KOPT-K1 (cell line): ENCODE data around the gene SIRT7.

Experiments used
- H3K27ac ChIP-seq: fragments of 200-600 bp; sonication (generic); 2 replicates; pipeline ENCODE4 v1.5.1; 2016; ENCODE audit warnings: antibody characterized with exemption, mild to moderate bottlenecking, low read depth, low read length; ENCODE audit not compliant: poor library complexity, severe bottlenecking
- H3K36me3 ChIP-seq: fragments of 200-600 bp; sonication (generic); 2 replicates; pipeline ENCODE4 v1.5.1; 2017; ENCODE audit warnings: antibody characterized with exemption, mild to moderate bottlenecking, low read length, moderate library complexity; ENCODE audit not compliant: insufficient read depth
- H3K9me3 ChIP-seq: fragments of 200-600 bp; sonication (generic); 2 replicates; pipeline ENCODE4 v1.5.1; 2017; ENCODE audit warnings: antibody characterized with exemption, low read length, mild to moderate bottlenecking; ENCODE audit not compliant: insufficient read depth, poor library complexity, severe bottlenecking

Gene SIRT7

DNA sequence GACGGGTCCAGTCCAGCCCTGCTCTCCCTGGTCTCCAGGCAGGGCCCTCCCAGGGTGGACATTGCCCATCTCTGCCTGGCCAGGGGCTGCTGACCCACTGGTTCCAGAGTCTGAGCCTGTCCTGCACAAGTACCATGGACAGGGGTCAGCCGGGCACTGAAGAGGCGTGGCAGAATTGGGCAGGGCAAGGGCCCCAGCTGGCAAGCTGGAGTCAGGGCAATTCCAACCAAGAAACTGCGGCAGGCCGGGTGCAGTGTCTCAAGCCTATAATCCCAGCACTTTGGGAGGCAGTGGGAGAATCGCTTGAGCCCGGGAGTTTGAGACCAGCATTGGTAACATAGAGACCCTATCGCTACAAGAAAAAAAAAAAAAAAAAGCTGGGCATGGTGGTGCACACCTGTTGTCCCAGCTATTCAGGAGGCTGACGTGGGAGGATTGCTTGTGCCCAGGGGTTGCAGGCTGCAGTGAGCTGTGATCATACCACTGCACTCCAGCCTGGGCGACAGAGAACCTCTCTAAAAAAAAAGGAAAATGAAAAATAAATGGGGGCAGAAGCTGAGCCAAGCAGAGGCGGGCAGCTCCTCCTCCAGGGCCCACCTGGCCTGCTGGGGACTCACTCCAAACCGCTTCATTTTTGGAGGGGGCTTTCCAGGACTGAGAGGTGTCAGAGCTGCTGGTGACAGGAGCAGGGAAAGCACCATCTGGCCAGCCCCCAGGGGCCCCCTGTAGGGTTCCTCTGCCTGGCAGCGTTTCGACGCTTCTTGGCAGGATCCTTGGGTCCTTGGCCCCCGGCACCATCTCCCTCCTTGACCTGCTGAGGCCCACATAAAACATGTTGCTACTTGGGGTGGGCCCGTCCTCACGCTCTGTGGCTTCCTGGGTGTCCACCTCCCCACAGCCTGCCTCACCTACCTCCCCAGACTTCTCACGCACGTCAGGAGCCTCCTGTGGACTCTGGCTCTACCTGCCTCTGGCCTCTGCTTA is 12.5 kb upstream of the SIRT7 start:
- Histone ChIP-seq H3K9me3 (no peaks in the 10 kb centered on the region), H3K36me3 (no peaks in the 10 kb centered on the region), H3K27ac (no peak overlapping the region)

DNA sequence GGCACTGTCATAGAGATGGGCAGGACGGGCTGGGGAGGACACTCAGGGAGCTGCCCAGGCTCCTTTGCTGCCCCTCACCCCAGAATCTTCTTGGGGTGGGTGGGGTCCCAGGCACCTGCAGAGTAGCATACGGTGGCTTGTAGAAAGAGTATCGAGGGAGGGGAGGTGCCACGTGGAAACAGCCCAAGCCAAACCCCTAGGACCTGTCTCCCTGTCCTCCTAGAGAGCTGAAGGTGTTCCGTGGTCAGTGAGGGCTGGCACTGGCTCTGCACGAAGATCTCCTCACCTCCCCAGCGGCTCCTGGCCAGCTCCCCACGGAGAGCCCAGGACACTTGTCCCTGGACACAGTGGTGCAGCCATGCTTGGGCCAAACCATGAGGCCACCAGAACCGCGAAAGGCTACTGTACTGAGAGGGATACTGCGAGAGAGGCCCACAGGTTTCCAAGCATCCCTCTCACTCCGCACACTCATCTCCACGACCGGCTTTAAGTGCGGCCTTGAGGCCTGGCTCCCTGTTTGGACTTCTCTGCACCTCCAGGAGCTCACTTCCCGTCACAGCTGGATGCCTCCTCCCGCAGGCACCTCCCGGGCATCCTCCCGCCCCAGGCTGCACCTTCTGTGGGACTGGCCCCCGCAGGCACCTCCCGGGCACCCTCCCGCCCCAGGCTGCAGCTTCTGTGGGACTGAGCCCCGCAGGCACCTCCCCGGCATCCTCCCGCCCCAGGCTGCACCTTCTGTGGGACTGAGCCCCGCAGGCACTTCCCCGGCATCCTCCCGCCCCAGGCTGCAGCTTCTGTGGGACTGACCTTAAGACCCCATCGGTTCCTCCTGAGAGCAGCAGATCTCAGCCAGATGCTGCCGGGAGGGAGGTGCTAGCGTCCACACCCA is 11.5 kb upstream of the SIRT7 start:
- Histone ChIP-seq H3K27ac (no peak overlapping the region), H3K36me3 (no peaks in the 10 kb centered on the region), H3K9me3 (no peaks in the 10 kb centered on the region)

DNA sequence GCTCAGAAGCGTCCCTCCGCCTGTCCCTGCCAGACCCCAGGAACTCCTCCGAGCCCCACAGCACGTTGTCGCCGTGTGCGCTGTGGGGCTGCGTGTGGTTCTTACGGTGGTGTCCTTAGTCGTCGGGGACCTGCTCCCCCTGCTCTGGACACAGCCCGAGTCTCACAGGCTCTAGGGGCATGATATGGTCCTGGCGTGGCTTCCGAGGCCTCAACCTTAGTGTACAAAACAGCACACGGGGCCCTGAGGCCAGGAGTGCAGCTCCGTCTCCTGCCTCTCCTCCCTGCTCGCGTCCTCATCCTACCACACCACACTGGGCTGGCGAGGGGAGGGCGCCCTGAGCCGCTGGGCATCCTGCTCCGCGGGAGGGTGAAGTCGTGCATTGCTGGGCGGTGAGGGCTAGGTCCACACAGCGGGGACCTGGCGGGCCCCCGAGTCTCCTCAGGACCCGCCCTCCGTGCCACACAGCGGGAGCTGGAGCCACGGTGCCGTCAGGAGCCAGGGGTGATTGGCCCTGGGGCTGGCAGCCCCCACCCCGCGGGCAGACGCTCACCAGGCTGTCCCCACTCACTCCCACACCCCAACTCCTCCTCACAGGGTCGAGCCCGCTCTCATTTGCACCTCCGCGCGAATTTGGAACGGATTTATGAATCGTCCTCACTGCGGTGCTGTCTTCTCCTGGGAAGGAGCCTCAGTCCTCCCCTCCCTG is 10.7 kb upstream of the SIRT7 start:
- Histone ChIP-seq H3K27ac (no peak overlapping the region), H3K9me3 (no peaks in the 10 kb centered on the region), H3K36me3 (no peaks in the 10 kb centered on the region)

DNA sequence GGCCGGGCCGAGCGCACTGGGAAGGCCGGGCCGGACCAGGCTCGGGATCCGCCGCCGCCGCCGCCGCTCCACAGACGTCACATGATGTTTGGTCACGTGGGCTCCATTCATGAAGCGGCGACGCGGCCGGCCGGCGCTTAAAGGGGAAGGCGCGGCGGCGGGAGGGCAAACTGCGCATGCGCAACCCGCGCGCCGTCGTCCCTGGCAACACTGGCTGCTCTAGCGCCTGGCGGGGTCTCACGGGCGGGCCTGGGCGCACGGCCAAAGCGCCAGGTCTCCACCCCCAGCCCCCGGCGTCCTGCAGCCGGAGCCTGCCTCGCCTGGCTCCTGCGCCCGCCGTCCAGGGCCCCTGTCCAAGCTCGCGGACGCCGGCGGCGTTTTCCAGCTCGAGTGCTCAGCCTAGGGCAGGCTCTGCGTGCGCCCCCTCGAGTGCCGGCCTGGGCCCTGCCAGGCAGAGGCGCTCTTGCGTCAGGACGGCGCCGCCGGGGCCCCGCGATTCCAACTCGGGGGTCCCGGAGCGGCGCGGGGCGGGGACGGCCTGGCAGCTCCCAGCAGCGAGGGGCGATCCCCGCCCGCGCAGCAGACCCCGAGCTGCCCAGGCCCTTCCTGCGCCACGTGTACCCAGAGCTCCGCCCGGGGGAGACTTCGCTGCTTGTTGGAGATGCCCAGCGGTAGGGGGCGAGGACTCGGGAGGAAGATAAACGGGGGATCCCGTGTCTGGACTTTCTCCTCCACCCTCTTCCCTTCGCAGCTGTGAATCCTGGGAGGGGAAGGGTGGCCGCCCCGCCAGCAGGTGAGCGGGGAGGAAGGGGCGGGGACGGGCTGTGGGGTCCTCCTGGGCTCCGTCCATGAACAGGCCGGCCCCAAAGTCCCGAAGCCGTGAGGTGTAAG is 9.9 kb upstream of the SIRT7 start, which contains the start of gene MAFG:
TSS of gene MAFG (minus strand) at position 83 of the 891 bp plus-strand sequence. CDS start 4,550 bp downstream, outside the sequence.
- Histone ChIP-seq H3K9me3 (no peaks in the 10 kb centered on the region), H3K36me3 (peaks cover 2% of the 10 kb centered on the region; the same call in 1 of the 2 replicates), H3K27ac (peak within 1 kb of the TSS; percentile 55)

DNA sequence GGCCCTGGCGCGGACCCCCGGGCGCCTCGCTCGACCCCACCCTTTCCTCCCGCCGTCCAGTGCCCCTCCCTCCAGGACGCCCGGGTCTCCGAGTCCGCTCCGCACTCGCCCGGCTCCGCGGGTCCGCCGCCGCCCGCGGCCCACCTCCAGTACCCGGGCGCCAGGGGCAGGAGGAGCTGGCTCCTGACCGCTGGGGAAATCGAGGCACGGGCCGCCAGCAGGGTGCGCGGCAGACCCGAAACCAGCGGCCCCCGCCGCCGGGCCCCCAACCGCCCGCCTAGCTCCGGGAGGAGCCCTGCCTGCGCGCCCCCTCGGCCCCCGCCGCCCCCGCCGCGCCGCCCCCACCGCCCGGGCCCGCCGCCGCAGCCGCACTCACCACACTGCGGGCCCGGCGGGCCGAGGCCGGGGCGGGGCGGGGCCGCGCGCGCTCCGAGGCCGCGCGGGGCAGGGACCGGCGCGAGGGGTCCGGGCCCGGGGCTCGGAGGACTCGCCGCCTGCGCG is 9.2 kb upstream of the SIRT7 start:
- peak overlapping the region; percentile 55 for H3K27ac ChIP-seq
- H3K36me3 ChIP-seq = peaks cover 8% of the 10 kb centered on the region; the same call in 1 of the 2 replicates
- no peaks in the 10 kb centered on the region for H3K9me3 ChIP-seq

DNA sequence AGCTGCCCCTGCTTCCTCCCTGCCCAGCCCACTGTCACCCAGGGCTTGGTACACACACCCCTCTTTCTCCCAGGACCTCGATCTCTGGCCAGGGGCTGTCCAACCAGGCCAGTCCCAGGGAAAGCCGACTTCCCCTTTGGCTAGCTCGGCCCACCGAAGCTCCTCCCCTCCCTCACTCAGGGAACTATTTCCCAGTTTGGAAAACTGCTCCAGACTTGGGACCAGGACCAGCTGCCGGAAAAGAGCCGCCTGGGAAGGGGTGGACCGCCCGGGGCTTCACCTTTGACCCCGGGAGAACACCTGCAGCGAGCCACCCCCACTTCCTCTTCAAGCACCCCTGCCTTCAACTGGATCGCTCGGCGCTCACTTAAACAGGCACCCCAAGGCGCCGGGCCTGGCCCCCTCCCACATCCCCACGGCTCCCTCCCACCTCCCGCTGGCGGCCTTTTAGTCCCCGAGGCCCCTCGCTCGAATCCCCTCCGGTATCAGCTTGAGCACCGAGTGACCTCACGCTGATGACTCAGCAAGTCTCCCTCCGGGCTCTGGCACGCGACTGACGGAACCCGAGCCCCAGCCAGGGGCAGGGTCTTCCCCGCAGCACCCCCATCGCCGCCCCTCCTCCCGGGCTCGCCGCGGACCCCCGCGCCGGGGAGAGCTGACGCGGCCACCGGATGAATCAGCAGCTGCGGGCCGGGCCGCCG is 8.6 kb upstream of the SIRT7 start:
- Histone ChIP-seq H3K36me3 (peaks cover 12% of the 10 kb centered on the region; the same call in 1 of the 2 replicates), H3K27ac (peak overlapping the region; percentile 55), H3K9me3 (no peaks in the 10 kb centered on the region)

DNA sequence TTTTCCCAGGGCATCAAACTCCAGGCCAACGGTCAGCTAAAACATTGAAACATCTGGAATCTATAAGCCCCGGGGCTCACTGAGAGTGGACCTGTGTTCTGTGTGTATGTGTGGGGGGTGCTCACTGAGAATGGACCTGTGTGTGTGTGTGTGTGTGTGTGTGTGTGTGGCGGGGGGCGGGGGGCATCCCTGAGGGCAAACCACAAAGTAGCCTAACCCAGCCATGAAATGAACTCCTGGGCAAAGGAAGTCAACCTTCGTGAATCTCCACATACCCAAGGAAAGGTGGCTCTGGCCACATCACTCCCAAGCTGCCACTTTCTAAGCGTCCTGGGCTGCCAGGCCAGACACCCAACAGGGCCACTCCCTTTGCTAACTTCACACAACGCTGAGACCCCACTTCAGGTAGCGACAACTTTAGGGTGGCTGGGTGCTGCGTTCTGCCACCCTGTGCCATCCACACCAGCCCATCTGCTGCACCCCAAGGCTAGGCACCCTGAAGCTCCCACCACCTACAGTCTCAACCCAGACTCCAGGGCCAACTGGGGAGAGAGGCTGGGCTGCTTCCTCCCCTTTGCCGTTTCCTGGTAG is 8.0 kb upstream of the SIRT7 start:
- peak overlapping the region; percentile 55 for H3K27ac ChIP-seq

DNA sequence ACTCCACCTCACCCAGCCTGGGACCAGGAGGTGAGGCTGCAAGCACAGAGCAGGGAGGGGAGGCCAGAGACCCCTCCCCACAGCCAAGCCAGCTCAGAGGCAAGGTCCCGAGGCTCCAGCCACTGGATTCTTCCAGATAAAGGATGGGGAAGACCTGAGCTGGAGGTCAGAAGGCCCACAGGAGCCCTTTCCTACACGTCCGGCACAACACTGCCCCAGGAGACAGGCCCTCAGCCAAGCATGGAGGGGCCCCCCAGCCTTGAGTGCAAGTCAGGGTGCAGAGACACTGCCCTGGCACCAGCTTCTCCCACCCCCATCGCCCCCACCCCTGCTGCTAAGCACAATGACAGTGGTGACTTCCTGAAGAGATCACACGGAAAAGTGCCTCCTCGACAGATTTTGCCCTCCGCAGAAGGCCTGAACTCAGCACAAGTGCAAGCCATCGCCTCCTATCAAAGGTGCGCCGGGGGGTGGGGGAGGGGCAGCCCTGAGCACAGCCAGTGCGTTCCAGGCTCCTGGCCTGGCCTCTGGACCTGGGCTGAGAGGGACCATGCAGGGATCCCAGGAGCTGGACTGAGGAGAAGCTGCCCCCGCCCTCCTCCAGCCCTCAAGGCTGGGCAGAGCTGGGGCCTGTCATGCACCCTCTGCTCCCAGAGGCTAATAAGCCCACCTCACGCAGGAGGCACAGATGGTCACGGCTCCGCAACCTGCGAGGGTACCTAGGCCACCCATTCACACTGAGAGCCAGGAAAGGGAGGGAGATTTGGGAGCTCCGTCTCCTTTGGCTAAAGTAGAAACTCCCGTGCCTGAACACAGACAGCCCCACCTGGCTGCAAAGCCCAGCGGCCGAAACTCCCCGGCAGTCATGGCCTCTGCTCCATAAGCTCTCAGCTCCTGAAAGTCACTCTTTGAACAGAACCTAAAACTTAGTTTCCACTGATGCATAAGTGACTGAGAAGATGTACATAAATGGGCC is 6.9 kb upstream of the SIRT7 start:
- Histone ChIP-seq H3K36me3 (peaks cover 22% of the 10 kb centered on the region; the same call in 1 of the 2 replicates), H3K27ac (no peak overlapping the region), H3K9me3 (no peaks in the 10 kb centered on the region)

More for the DNA sequence above, 8.0 kb upstream of the SIRT7 start:
- peaks cover 15% of the 10 kb centered on the region; the same call in 1 of the 2 replicates for H3K36me3 ChIP-seq
- H3K9me3 ChIP-seq = no peaks in the 10 kb centered on the region

DNA sequence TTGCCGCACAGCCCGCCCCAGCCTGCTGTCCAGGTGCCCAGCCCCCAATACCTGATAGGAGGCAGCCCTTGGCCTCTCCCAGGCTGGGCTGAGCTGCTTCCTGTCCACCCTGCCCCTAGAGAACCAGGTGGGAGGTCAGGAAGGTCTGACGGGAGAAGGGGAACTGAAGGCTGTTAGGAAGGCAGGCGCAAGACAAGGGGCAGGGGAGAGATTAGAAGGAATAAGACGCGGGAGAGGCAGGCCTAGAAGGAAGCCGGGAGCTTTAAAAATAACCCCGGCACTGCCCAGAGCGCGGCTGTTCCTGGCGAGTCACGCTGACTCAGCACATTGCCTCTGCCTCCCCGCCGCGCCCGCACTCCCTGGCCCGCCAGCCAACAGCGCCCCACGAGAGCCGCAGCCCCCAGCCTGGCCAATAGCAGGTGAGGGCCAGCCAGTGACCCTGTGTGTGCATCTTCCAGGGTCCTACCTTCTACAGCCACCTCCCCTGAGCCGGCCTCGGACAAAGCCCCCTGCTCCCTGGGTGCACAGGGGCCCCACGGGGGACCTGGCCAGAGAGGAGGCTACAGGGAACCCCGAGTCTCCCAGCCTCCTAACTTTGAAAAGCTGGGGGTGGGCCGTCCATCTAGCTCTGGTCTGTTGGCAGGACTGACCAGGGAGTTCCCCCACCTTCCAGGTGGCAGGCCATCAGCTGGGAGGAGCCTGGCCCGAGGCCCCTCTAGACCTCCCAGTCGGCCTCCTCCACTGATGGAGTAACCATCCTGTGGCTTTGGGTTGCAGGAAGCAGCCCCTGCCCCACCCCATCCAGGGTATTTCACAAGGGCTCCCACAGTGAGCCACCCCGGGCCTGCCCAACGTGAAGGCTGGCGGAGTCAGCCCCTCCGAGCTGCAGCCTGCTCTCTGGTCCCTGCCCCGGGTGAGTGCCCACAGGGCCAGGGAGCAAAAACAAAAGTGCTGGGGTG is 5.6 kb upstream of the SIRT7 start:
- Histone ChIP-seq H3K9me3 (no peaks in the 10 kb centered on the region), H3K27ac (no peak overlapping the region), H3K36me3 (peaks cover 29% of the 10 kb centered on the region)

DNA sequence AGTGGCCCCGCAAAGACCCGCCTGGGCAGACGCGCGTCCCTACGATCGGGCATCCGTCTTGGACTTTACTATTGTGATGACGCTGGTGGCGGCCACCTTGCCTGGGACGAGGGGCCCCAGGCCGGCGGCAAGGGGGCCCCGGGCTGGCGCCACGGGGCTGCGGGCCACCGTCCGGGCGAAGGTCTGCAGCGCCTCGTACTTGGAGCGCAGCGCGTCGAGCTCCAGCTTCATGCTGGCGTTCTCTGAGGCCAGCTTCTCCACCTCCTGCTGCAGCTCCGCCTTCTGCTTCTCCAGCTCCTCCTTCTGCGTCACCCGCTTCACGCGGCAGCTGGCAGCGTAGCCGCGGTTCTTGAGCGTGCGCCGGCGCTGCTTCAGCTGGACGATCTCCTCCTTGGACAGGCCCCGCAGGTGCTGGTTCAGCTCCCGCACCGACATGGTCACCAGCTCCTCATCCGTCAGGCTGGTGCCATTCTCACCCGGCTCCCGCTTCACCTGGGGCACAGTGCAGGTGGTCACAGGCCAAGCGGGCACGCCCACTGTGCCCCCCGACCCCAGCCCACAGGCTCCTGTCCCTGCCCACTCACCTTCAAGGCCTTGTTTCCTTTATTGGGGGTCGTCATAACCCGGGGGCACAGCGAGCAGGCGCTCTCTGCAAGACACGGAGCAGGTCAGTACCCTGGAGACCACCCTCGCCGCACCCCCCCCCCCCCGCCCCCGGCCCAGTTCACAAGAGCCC is 4.8 kb upstream of the SIRT7 start:
- Histone ChIP-seq H3K36me3 (peaks cover 29% of the 10 kb centered on the region), H3K27ac (no peak overlapping the region), H3K9me3 (no peaks in the 10 kb centered on the region)
